Measurements from ENCODE around the gene ZSWIM1. TPM values are rescaled to one million over a fixed set of nuclear protein-coding genes. Genes with fewer than 3 reads are reported as not detected.

The ZSWIM1 gene
- total and polyA plus RNA-seq, 3 donors from 2014 or later, result 11.4 to 24.5 (median 24.0) TPM

DNA sequence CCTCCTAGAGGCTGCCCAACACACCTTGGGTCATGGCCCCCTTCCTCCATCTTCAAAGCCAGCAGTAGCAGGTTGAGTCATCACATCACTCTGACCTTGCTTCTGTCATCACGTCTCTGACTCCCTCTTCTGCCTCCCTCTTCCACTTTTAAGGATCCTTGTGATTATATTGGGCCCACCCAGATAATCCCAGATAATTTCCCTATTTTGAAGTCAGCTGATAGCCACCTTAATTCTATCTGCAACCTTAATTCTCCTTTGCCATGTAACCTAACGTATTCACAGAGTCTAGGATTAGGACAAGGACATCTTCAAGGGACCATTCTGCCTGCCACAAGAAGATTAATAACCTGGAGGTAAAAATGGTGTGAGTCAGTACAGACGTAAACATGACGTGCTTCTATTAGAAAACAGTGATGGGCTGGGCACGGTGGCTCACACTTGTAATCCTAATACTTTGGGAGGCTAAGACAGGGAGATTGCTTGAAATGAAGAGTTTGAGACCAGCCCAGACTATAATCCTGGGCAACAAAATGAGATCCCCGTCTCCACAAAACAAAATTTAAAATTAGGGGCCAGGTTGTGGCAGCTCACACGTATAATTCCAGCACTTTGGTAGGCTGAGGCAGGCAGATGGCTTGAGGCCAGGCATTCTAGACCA, 20.3 kb upstream of the ZSWIM1 start:
- no peak overlapping the region for H3K4me3 ChIP-seq
- H3K27ac ChIP-seq, result no peak overlapping the region
- TF ChIP-seq, protein P1, sequence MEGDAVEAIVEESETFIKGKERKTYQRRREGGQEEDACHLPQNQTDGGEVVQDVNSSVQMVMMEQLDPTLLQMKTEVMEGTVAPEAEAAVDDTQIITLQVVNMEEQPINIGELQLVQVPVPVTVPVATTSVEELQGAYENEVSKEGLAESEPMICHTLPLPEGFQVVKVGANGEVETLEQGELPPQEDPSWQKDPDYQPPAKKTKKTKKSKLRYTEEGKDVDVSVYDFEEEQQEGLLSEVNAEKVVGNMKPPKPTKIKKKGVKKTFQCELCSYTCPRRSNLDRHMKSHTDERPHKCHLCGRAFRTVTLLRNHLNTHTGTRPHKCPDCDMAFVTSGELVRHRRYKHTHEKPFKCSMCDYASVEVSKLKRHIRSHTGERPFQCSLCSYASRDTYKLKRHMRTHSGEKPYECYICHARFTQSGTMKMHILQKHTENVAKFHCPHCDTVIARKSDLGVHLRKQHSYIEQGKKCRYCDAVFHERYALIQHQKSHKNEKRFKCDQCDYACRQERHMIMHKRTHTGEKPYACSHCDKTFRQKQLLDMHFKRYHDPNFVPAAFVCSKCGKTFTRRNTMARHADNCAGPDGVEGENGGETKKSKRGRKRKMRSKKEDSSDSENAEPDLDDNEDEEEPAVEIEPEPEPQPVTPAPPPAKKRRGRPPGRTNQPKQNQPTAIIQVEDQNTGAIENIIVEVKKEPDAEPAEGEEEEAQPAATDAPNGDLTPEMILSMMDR (IDR thresholded peaks at IDR 0.05), result no peak
- TF ChIP-seq POLR2A (IDR thresholded peaks at IDR 0.05), result no peak
- DNase-seq, result no peak
- WGBS, 2 donors, result 66 to 71% methylated on average over 7 of the region's 7 CpGs
- peaks cover 14% of the 10 kb centered on the region for H3K4me1 ChIP-seq
- intact Hi-C loops (cut with DNase I; ENCODE audit: low total_unique reads), result no loop called here
- no peaks in the 10 kb centered on the region for H3K36me3 ChIP-seq (ENCODE audit: low read depth, missing control alignments)
- no peaks in the 10 kb centered on the region for H3K27me3 ChIP-seq
- H3K9me3 ChIP-seq, result no peaks in the 10 kb centered on the region

DNA sequence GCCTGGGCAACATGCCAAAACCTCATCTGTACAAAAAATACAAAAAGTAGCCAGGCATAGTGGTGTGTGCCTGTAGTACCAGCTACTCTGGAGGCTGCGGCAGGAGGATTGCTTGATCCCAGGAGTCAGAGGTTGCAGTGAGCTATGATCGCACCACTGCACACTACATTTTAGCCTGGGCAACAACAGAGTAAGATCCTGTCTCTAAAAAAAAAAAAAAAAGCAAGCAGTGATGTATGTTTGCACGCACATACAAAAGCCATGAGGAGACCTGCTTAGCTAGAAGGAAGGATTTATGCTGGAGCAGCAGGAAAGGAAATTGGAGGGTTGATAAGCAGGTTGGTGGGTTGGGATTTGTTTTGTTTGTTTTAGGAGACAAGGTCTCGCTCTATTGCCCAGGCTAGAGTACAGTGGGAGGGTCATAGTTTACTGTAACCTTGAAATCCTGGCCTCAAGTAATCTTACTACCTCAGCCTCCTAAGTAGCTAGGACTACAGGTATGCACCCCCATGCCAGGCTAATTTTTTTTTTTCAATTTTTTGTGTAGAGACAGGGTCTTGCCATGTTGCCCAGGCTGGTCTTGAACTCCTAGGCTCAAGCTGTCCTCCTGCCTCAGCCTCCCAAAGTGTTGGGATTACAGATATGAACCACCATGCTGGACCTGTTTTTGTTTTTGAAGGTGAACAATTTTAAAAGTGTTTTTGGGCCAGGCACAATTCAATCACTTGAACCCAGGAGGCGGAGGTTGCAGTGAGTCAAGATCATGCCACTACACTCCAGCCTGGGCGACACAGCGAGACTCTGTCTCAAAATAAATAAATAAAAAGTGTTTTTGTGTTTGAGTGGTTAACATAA, 19.6 kb upstream of the ZSWIM1 start:
- peak; percentile 66 for DNase-seq
- intact Hi-C loops (cut with DNase I; ENCODE audit: low total_unique reads), result no loop called here
- no peak overlapping the region for H3K27ac ChIP-seq
- H3K27me3 ChIP-seq, result no peaks in the 10 kb centered on the region
- H3K4me3 ChIP-seq, result no peak overlapping the region
- no peaks in the 10 kb centered on the region for H3K36me3 ChIP-seq (ENCODE audit: low read depth, missing control alignments)
- 80 to 84% methylated on average over 7 of the region's 7 CpGs for WGBS, 2 donors
- H3K4me1 ChIP-seq, result peaks cover 7% of the 10 kb centered on the region
- no peaks in the 10 kb centered on the region for H3K9me3 ChIP-seq
- no peak for TF ChIP-seq POLR2A (IDR thresholded peaks at IDR 0.05)
- TF ChIP-seq, protein P1 (IDR thresholded peaks at IDR 0.05), result no peak

DNA sequence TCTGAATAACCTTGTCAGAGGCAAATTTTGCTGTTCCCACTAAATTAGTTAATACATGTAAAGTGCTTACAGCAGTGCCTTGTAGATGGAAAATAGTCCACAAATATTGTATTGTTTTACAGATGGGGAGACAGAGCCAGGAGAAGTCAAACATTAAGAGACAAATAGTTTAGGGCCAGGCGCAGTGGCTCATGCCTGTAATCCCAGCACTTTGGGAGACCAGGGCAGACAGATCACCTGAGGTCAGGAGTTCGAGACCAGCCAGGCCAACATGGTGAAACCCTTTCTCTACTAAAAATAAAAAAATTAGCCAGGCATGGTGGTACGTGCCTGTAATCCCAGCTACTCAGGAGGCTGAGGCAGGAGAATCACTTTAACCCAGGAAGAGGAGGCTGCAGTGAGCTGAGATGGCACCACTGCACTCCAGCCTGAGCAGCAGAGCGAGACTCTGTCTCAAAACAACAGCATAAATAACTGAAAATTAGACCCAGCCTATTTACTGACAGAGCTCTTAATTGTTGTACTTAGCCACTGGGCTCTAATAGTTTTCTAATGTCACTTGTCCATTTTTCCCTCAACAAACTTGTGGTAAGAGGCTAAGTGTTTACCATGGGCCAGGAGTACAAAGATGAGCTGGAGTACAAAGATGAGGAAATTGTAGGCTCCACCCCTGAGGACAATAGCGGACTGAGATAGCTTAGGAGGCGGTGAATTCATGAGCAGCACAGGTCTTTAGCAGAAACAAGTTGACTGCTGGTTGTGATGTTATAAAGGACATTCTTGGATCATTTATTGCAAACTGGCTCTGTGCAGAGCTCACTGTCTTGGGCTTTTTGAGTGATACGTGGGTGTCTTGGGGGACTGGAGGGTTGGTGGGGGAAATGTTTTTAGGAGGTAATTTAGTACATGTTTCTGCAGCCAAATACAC, 17.2 kb upstream of the ZSWIM1 start:
- Histone ChIP-seq H3K9me3 (no peaks in the 10 kb centered on the region), H3K4me1 (peaks cover 9% of the 10 kb centered on the region), H3K36me3 (ENCODE audit: low read depth, missing control alignments) (no peaks in the 10 kb centered on the region), H3K4me3 (no peak overlapping the region), H3K27me3 (no peaks in the 10 kb centered on the region), H3K27ac (no peak overlapping the region)
- intact Hi-C loops (cut with DNase I; ENCODE audit: low total_unique reads), result no loop called here
- WGBS, 2 donors, result 81 to 83% methylated on average over 7 of the region's 7 CpGs
- TF ChIP-seq, protein P1 (IDR thresholded peaks at IDR 0.05), result no peak
- TF ChIP-seq POLR2A (IDR thresholded peaks at IDR 0.05), result no peak
- no peak for DNase-seq

DNA sequence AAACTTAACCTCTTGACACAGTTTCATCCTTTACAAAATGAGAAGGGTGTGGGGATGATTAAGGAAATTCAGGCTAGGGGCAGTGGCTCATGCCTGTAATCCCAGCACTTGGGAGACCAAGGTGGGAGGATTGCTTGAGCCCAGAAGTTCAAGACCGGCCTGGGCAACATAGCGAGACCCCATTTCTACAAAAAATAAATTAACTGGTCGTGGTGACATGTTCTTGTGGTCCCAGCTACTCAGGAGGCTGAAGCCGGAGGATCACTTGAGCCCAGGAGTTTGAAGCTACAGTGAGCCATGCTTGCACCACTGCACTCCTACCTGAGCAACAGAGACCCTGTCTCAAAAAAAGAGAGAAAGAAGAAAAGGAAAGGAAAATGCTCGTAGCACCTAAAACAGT, 14.6 kb upstream of the ZSWIM1 start:
- intact Hi-C loops (cut with DNase I; ENCODE audit: low total_unique reads), result no loop called here
- no peaks in the 10 kb centered on the region for H3K9me3 ChIP-seq
- DNase-seq, result no peak
- no peak for TF ChIP-seq POLR2A (IDR thresholded peaks at IDR 0.05)
- TF ChIP-seq, protein P1 (IDR thresholded peaks at IDR 0.05), result no peak
- H3K27me3 ChIP-seq, result no peaks in the 10 kb centered on the region
- WGBS, 2 donors, result 86 to 93% methylated on average over 5 of the region's 5 CpGs
- H3K27ac ChIP-seq, result no peak overlapping the region
- H3K4me1 ChIP-seq, result peaks cover 9% of the 10 kb centered on the region
- H3K36me3 ChIP-seq (ENCODE audit: low read depth, missing control alignments), result no peaks in the 10 kb centered on the region
- no peak overlapping the region for H3K4me3 ChIP-seq

All from testis (tissue), 3 donors.